HCT116 (cell line): ENCODE results near the gene DOCK1. TPM values are rescaled to one million over a fixed set of nuclear protein-coding genes. Genes with fewer than 3 reads are reported as not detected.

Experiments used
- ATAC-seq: fragments of 200-7000 bp; cut with Tn5 transposase; 2 replicates; pipeline ENCODE4 v1.9.1; 2020; ENCODE audit warnings: mild to moderate bottlenecking, moderate library complexity
- BruUV-seq: library from RNA; stranded (reverse); fragments of 400-500 nt; replicated peaks from 2 replicates; lab custom pipeline; 2021; lab: Mats Ljungman, UMichigan
- CTCF ChIA-PET: fragments of 300-600 bp; sonication (Branson Sonifier 250); formaldehyde crosslinking; loops from one replicate; lab custom pipeline; 2021; ENCODE audit warnings: antibody characterized with exemption; lab: Charles Lee
- POLR2A ChIA-PET: fragments of 300-600, 350-600 bp; sonication (Branson Sonifier 250); formaldehyde crosslinking; loops from one replicate; lab custom pipeline; 2021; ENCODE audit warnings: antibody characterized with exemption; lab: Charles Lee
- RAD21 ChIA-PET, 2 experiments: fragments of 300-600 bp; sonication (Branson Sonifier 250); formaldehyde crosslinking; loops; one replicate each; lab custom pipeline; 2023; ENCODE audit warnings: low total read pairs in 2 of 2; ENCODE audit not compliant: uncharacterized antibody in 2 of 2, unreplicated experiment in 2 of 2, low non-redundant PET in 1 of 2; lab: Charles Lee
- DNase-seq: peaks from one replicate; pipeline ENCODE4 v3.0.0-alpha.2; 2010; ENCODE audit warnings: low read depth, low spot score
- H2AFZ ChIP-seq: fragments of 200-600 bp; shearing (Covaris generic), sonication (generic); 2 replicates; pipeline ENCODE4 v1.6.1; 2017; ENCODE audit warnings: low read depth, mixed run types, mixed read lengths, antibody characterized with exemption, low read length; ENCODE audit not compliant: poor library complexity, severe bottlenecking
- H3K27ac ChIP-seq: 2 replicates; pipeline ENCODE4 v1.5.1; 2012; ENCODE audit warnings: low read depth, low read length
- H3K27me3 ChIP-seq: fragments of 200-600 bp; sonication (generic); 2 replicates; pipeline ENCODE4 v1.6.1; 2016; ENCODE audit warnings: mixed run types, low read length, mixed read lengths; ENCODE audit not compliant: insufficient read depth
- H3K36me3 ChIP-seq, 2 experiments: fragments of 200-500 bp in 1 of 2; fragments of 200-600 bp in 1 of 2; sonication (Bioruptor generic) in 1 of 2; sonication (generic) in 1 of 2; 2 replicates each; pipeline versions ENCODE4 v1.5.1 to v1.6.1; 2014 to 2016; ENCODE audit warnings: low read length in 2 of 2, inconsistent platforms in 1 of 2, mixed read lengths in 1 of 2, mixed run types in 1 of 2; ENCODE audit not compliant: insufficient read depth in 2 of 2, control insufficient read depth in 1 of 2
- H3K4me1 ChIP-seq, 2 experiments: fragments of 200-600 bp in 1 of 2; sonication (generic) in 1 of 2; 2 replicates each; pipeline versions ENCODE4 v1.5.1 to v1.6.1; 2012 to 2017; ENCODE audit warnings: low read length in 2 of 2, inconsistent platforms in 1 of 2, mild to moderate bottlenecking in 1 of 2, mixed read lengths in 1 of 2, mixed run types in 1 of 2, moderate library complexity in 1 of 2; ENCODE audit not compliant: insufficient read depth in 2 of 2, control insufficient read depth in 1 of 2
- H3K4me2 ChIP-seq: fragments of 200-600 bp; sonication (generic); 2 replicates; pipeline ENCODE4 v1.6.1; 2017; ENCODE audit warnings: mixed run types, low read length, mixed read lengths
- H3K4me3 ChIP-seq, 2 experiments: fragments of 200-600 bp in 1 of 2; sonication (generic) in 1 of 2; replicated peaks in 1 of 2; 2 replicates each; pipeline ENCODE4 v1.5.1; 2011 to 2016; ENCODE audit warnings: low read length in 2 of 2, control low read depth in 1 of 2, low read depth in 1 of 2, mild to moderate bottlenecking in 1 of 2, mixed read lengths in 1 of 2, mixed run types in 1 of 2
- H3K79me2 ChIP-seq: fragments of 200-600 bp; sonication (generic); 2 replicates; pipeline ENCODE4 v1.6.1; 2017; ENCODE audit warnings: mild to moderate bottlenecking, mixed run types, low read length, moderate library complexity, mixed read lengths; ENCODE audit not compliant: insufficient read depth
- H3K9ac ChIP-seq: fragments of 200-600 bp; sonication (generic); 2 replicates; pipeline ENCODE4 v1.6.1; 2016; ENCODE audit warnings: low read length, mixed read lengths
- H3K9me2 ChIP-seq: fragments of 200-600 bp; sonication (generic), shearing (Covaris generic); 2 replicates; pipeline ENCODE4 v1.6.1; 2017; ENCODE audit warnings: mixed run types, mild to moderate bottlenecking, moderate library complexity; ENCODE audit not compliant: insufficient read depth
- H3K9me3 ChIP-seq, 2 experiments: fragments of 200-500 bp in 1 of 2; fragments of 200-600 bp in 1 of 2; sonication (Bioruptor generic) in 1 of 2; sonication (generic) in 1 of 2; 2 replicates each; pipeline ENCODE4 v1.6.1; 2014 to 2017; ENCODE audit warnings: low read length in 2 of 2, mixed read lengths in 2 of 2, inconsistent platforms in 1 of 2, low read depth in 1 of 2, mild to moderate bottlenecking in 1 of 2, mixed run types in 1 of 2, moderate library complexity in 1 of 2; ENCODE audit not compliant: control insufficient read depth in 1 of 2, insufficient read depth in 1 of 2
- H4K20me1 ChIP-seq: fragments of 200-600 bp; sonication (generic), shearing (Covaris generic); 2 replicates; pipeline ENCODE4 v1.6.1; 2017; ENCODE audit warnings: mixed run types, mild to moderate bottlenecking, moderate library complexity; ENCODE audit not compliant: insufficient read depth
- ATF3 ChIP-seq: IDR thresholded peaks from 2 replicates; pipeline ENCODE4 v1.6.1; 2012
- CBX3 ChIP-seq: IDR thresholded peaks from 2 replicates; pipeline ENCODE4 v1.6.1; 2012; ENCODE audit warnings: low read depth
- CEBPB ChIP-seq: IDR thresholded peaks from 2 replicates; pipeline ENCODE4 v1.6.1; 2012; ENCODE audit warnings: low read depth
- CTCF ChIP-seq, 3 experiments: fragments of 200-600 bp in 1 of 3; sonication (generic) in 1 of 3; IDR thresholded peaks in 2 of 3; conservative IDR thresholded peaks in 1 of 3; 2 replicates each; pipeline ENCODE4 v1.5.1; 2012 to 2017; ENCODE audit warnings: low read depth in 2 of 3, low read length in 2 of 3, antibody characterized with exemption in 1 of 3, borderline replicate concordance in 1 of 3, control low read depth in 1 of 3, mild to moderate bottlenecking in 1 of 3, mixed read lengths in 1 of 3, mixed run types in 1 of 3, moderate library complexity in 1 of 3; ENCODE audit not compliant: insufficient read depth in 1 of 3
- EGR1 ChIP-seq: IDR thresholded peaks from 2 replicates; pipeline ENCODE4 v1.6.1; 2012; ENCODE audit warnings: low read depth
- EZH2 ChIP-seq: fragments of 200-600 bp; sonication (generic); IDR thresholded peaks from 2 replicates; pipeline ENCODE4 v1.6.1; 2017; ENCODE audit warnings: antibody characterized with exemption, mixed run types
- EZH2phosphoT487 ChIP-seq: fragments of 200-600 bp; IDR thresholded peaks from 2 replicates; pipeline ENCODE4 v1.6.1; 2018; ENCODE audit warnings: antibody characterized with exemption, borderline replicate concordance
- FOSL1 ChIP-seq: IDR thresholded peaks from 2 replicates; pipeline ENCODE4 v1.6.1; 2012; ENCODE audit warnings: low read depth
- JUND ChIP-seq: IDR thresholded peaks from 2 replicates; pipeline ENCODE4 v1.6.1; 2012
- MAX ChIP-seq: IDR thresholded peaks from 2 replicates; pipeline ENCODE4 v1.6.1; 2012
- POLR2A ChIP-seq: IDR thresholded peaks from 2 replicates; pipeline ENCODE4 v1.7.0; 2011; ENCODE audit warnings: borderline replicate concordance; ENCODE audit not compliant: insufficient read depth, insufficient read length; ENCODE audit errors: extremely low read depth
- POLR2AphosphoS5 ChIP-seq: IDR thresholded peaks from 2 replicates; pipeline ENCODE4 v1.6.1; 2011; ENCODE audit warnings: mild to moderate bottlenecking, low read depth, low read length, moderate library complexity
- RAD21 ChIP-seq: IDR thresholded peaks from 2 replicates; pipeline ENCODE4 v1.6.1; 2012; ENCODE audit warnings: low read depth, mild to moderate bottlenecking
- SIN3A ChIP-seq: IDR thresholded peaks from 2 replicates; pipeline ENCODE4 v1.6.1; 2012; ENCODE audit warnings: low read depth
- TCF7L2 ChIP-seq: IDR thresholded peaks from 2 replicates; pipeline ENCODE4 v1.7.0; 2011; ENCODE audit warnings: borderline replicate concordance, inconsistent platforms; ENCODE audit not compliant: insufficient read depth, insufficient read length; ENCODE audit errors: extremely low read depth
- YY1 ChIP-seq: IDR thresholded peaks from 2 replicates; pipeline ENCODE4 v1.6.1; 2011; ENCODE audit warnings: low read length, low read depth, moderate library complexity, mild to moderate bottlenecking; ENCODE audit not compliant: insufficient replicate concordance; ENCODE audit errors: extremely low read depth
- ZBTB33 ChIP-seq: IDR thresholded peaks from 2 replicates; pipeline ENCODE4 v1.6.1; 2011; ENCODE audit warnings: mild to moderate bottlenecking, low read length, moderate library complexity; ENCODE audit not compliant: insufficient replicate concordance; ENCODE audit errors: extremely low read depth
- ZFX ChIP-seq: fragments of 450-650 bp; IDR thresholded peaks from 2 replicates; pipeline ENCODE4 v1.6.1; 2017
- ZNF274 ChIP-seq: fragments of 200-500 bp; sonication (Bioruptor generic); IDR thresholded peaks from 2 replicates; pipeline ENCODE4 v1.6.1; 2014; ENCODE audit warnings: mild to moderate bottlenecking, low read depth, low read length, inconsistent platforms
- intact Hi-C: fragments of 100-400 bp; cut with micrococcal nuclease; formaldehyde crosslinking; loops from 2 replicates; pipeline ENCODE4 v1.10.0; 2022
- total RNA-seq: library from RNA; stranded (reverse); gene quantifications from one replicate; pipeline ENCODE4 v1.2.1, GENCODE V29; 2021; ENCODE audit not compliant: unreplicated experiment

Gene DOCK1
- total RNA-seq, 1 experiment from 2014 or later = 46.5 TPM

GRCh38 chr10:127411062-127411461 is 505.8 kb downstream of the DOCK1 start:
- Histone ChIP-seq H2AFZ (no peak overlapping the region), H3K27me3 (no peaks in the 10 kb centered on the region), H3K9ac (no peak overlapping the region), H3K79me2 (no peaks in the 10 kb centered on the region), H3K4me1 (no peaks in the 10 kb centered on the region), H3K9me3 (no peaks in the 10 kb centered on the region), H4K20me1 (no peaks in the 10 kb centered on the region), H3K4me3 (no peak overlapping the region), H3K27ac (no peak overlapping the region), H3K9me2 (no peaks in the 10 kb centered on the region), H3K4me2 (no peak overlapping the region), H3K36me3 (no peaks in the 10 kb centered on the region; a peak in 1 of 4 replicates)
- ChIA-PET POLR2A (no interaction called here), CTCF (no interaction called here), RAD21 (no interaction called here)
- ATAC-seq (no peak), DNase-seq (no peak)
- TF ChIP-seq JUND (no peak), SIN3A (no peak), EZH2phosphoT487 (no peak), CEBPB (no peak)
- no TSS peak for BruUV-seq
- intact Hi-C loops = no loop called here

- Histone ChIP-seq H3K4me3 (no peak overlapping the region), H3K79me2 (no peaks in the 10 kb centered on the region), H3K9me3 (no peaks in the 10 kb centered on the region), H3K9ac (no peak overlapping the region), H3K4me2 (no peak overlapping the region), H3K27ac (no peak overlapping the region), H3K9me2 (no peaks in the 10 kb centered on the region), H2AFZ (no peak overlapping the region), H3K4me1 (no peaks in the 10 kb centered on the region), H4K20me1 (no peaks in the 10 kb centered on the region), H3K27me3 (no peaks in the 10 kb centered on the region), H3K36me3 (no peaks in the 10 kb centered on the region; a peak in 1 of 4 replicates)
- ChIA-PET POLR2A (no interaction called here), RAD21 (no interaction called here), CTCF (no interaction called here)
- BruUV-seq = no TSS peak
- no peak for DNase-seq
- intact Hi-C loops = no loop called here
- no peak for ATAC-seq
- TF ChIP-seq POLR2A = no peak
- TF ChIP-seq CBX3 = no peak
- TF ChIP-seq YY1 = no peak
- TF ChIP-seq TCF7L2 = no peak
- no peak for TF ChIP-seq MAX
- no peak for TF ChIP-seq ZFX
- TF ChIP-seq RAD21 = no peak
- TF ChIP-seq ATF3 = no peak
- TF ChIP-seq CEBPB = no peak
- no peak for TF ChIP-seq JUND
- no peak for TF ChIP-seq ZNF274
- TF ChIP-seq POLR2AphosphoS5 = no peak
- no peak for TF ChIP-seq CTCF (IDR thresholded peaks at IDR 0.05 in 2 of 3, conservative IDR thresholded peaks at IDR 0.05 in 1 of 3; ENCODE audit: borderline replicate concordance in 1 of 3, insufficient read depth in 1 of 3, low read depth in 2 of 3, low read length in 2 of 3)
- no peak for TF ChIP-seq EZH2
- no peak for TF ChIP-seq EGR1
- TF ChIP-seq ZBTB33 = no peak
- no peak for TF ChIP-seq FOSL1
These were observed 508.1 kb downstream of the DOCK1 start for GRCh38 chr10:127413326-127413725.
